Measurements from ENCODE around the gene SMIM9.
"Not testable (repeated sequence)": the region's sequence is repeated elsewhere in the genome, so short reads cannot be mapped to it uniquely, and the experiment has no call there.

Gene SMIM9

DNA sequence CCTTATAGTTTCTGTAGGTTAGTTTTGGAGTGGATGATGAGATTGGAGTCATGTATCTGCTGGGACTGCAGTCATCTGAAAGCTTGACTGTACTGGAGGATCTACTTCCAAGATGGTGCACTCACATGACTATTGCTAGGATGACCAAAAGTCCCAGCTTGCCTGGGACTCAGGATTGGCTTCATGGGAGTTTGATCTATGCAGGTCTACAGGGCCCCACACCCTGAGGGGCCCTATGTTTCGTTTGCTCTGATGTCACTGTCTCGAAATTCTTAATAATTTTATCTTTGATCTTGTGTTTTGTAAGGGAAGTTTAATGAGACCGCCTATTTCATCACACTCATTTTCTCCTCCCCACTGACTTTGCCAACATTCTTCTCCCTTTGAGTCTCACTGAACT lies at the start of gene SMIM9:
Gene SMIM9 (minus strand): TSS at position 101 of the 400 bp plus-strand sequence. CDS start 3,806 bp downstream, outside the sequence.
- DNase-seq, result no peak

DNA sequence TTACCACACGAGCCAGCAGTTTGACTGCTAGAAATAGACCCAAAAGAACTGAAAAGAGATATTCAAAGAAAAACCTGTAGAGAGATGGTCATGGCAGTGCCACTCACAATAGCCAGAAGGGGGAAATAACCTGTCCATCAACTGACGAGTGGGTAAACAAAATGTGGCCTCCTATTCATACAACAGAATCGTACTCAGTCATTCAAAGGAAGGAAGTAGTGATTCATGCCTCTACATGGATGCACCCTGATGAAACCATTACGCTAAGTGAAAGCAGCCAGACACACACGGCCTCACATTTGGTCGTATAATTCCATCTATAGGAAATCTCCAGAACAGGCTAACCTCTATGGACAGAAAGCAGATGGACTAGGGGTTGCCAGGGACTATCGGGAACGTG lies 49.6 kb upstream of the SMIM9 start:
- not testable (repeated sequence) for DNase-seq

DNA sequence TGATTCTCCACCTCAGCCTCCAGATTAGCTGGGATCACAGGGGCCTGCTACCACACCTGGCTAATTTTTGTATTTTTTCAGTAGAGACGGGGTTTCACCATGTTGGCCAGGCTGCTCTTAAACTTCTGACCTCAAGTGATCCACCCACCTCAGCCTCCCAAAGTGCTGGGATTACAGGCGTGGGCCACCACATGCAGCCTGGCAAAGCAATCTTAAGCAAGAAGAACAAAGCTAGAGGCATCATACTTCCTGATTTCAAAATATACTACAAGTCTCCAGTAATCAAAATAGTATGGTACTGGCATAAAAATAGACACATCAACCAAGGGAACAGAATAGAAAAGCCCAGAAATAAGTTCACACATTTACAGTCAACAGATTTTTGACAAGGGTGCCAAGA lies 38.9 kb upstream of the SMIM9 start:
- no peak for DNase-seq

DNA sequence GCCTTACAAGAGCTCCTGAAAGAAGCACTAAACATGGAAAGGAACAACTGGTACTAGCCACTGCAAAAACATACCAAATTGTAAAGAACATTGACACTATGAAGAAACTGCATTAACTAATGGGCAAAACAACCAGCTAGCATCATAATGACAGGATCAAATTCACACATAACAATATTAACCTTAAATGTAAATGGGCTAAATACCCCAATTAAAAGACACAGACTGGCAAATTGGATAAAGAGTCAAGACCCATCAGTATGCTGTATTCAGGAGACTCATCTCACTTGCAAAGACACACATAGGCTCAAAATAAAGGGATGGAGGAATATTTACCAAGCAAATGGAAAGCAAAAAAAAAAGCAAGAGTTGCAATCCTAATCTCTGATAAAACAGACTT lies 34.1 kb upstream of the SMIM9 start:
- not testable (repeated sequence) for DNase-seq

DNA sequence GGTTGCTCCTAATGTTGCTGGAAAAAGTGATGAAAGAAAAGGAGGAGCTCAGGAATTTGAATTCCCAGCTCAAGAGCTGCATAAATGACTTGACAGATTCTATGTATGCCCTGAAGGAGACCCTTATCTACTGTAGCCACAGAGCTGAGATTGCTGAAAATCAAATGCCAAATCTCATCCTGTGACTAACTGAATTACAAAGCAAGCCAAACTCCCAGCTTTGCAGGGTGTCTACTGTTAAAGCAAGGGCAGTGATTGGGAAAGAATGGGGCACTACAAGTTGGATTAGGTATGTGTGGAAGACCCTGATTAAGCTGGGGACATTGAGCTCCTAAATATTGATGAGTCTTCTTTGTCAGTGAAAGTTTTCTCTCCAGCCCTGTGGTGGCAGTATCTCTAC lies 20.8 kb upstream of the SMIM9 start:
- DNase-seq, result peak; percentile 4

DNA sequence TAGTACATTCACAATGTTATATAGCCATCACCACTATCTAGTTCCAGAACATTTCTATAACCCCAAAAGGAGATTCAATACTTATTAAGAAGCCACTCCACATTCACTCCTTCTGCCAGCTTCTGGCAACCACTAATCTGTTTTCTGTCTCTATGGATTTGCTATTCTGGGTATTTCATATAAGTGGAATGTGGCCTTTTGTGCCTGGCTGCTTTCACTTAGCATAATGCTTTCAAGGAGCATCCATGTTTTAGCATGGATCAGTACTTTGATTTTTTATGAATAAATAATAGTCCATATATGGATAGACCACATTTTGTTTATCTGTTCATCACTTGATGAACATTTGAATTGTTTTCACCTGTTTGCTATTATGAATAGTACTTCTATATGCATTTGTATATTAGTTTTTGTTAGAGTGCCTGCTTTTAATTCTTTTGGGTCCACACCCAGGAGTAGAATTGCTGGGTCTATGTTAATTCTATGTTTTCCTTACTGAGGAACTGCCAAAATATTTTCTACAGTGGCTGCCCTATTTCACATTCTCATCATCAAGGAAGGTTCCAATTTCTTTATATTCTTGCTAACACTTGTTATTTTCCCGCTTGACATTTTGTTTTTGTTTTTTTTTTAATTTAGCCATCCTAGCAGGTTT lies 16.6 kb upstream of the SMIM9 start:
- DNase-seq, result no peak

DNA sequence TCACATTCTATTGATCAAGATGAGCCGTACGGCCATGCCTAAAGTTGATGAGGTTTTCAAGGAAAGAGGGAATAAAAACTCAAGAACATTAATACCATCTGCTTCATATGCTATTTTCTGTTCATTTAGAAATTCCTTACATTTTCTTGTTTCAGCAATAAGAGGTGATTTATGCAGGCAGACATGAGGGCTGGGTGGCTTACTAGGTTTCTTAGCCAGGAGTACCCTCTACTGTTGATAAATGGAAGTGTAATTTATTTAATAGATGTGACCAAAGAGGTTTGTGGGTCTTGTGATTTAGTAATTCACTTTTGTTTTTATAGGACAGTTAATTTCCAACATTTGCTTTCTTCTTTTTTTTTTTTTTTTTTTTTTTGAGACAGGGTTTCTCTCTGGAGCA lies 6.4 kb upstream of the SMIM9 start:
- DNase-seq, result peak; percentile 78

DNA sequence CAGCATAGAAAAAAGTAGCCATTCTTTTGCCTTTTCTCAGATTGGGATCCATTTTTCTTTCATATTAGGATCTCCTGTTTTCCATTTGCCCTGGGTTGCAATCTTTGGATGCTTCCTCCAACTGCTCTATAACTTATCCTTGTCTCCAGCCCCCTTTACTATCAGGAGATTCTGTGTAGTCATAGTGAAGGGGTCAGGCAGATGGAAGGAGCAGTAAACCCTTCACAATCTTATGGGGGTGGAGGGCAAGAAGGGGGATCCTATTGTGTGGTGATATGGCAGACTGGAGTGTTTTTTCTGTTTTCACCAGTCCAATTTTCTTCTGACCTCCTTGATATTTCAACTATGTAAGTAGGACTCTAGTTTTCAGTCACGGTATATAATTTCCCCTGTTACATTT lies 1.7 kb upstream of the SMIM9 start:
- DNase-seq, result no peak

DNA sequence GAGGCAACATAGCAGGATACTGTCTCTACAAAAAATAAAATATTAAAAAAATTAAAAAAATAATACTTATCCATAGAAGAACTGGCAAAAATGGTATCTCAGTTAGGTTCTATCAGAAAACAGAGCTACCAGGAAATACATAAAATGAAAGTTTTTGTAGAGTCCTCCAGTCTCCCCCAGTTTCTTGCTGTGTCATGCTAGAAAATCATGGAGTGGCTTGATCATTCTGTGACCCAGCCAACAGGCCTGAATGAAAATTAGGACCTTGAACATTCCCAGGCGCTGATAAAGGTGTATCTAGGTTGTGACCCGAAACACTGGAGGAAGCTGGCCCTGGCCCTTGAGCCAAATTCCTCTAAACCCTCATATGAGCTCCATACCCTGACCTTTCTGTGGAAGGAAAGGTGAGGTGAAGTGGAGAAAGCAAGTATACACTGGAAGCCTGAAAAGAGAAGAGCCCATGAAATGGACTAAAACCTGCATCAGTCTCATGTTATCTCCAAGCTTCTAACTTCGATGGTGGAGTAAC lies 652 bp downstream of the SMIM9 start:
- DNase-seq, result peak; percentile 4

DNA sequence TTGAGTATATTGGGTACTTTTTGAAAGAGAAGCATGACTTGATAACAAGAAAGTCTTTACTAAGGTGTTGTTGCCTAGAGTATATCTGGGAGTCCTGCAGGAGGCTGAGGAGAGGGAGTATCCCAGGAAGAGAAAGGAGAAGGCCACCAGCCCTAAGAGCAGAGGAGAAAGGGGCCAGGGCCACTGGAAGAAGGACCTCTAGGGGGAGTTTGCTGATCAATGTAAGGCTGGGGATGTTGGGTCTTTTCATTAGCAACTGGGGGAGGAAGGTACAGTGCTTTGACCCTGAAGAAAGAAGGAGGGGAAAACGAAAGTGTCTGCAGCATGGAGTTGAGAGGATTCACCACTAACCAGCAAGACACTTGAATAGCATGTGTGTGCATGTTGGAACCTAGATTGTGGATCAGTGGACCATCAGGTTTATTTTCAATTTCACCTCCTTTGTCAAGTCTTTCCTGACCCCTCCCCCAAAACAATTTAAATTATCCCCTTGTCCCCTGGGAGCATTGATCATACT lies 4.5 kb downstream of the SMIM9 start:
- DNase-seq, result peak; percentile 76

DNA sequence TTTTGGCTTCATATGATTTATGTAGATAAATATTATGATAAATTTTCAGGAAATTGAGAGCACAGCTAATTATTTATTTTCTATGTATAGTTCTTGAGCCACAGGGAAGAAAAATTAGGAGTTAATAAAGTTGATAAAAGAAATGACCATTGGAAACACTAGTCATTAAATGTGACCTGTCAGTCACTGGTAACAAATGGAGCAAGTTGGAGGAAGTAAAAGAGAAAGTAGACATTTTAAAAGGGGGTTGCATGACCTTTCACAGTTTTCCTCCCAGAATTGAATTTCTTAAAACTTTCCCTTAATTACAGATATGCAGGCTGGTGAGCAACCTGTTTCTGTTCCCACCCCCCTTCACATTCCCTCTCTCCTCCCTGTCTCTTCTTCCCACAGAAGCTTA lies 5.3 kb downstream of the SMIM9 start:
- peak; percentile 37 for DNase-seq

DNA sequence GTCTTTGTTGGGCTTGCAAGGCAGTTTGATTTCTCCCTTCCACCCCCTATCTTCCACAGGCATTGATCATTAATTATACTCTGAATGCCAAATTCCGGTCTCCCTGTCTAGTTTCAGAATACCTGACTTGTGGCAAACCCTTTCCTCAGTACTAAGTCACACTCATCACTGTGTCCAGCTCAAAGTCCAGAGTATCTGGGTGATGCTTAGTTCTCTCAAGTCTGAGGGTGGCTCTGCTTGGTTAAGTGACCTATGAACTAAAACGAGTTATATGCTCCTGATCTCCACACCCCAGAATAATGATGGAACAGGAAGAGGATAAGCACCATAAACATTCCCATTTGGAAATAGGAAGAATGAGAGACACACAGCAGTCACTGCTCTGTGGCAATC lies 6.5 kb downstream of the SMIM9 start:
- peak; percentile 33 for DNase-seq

DNA sequence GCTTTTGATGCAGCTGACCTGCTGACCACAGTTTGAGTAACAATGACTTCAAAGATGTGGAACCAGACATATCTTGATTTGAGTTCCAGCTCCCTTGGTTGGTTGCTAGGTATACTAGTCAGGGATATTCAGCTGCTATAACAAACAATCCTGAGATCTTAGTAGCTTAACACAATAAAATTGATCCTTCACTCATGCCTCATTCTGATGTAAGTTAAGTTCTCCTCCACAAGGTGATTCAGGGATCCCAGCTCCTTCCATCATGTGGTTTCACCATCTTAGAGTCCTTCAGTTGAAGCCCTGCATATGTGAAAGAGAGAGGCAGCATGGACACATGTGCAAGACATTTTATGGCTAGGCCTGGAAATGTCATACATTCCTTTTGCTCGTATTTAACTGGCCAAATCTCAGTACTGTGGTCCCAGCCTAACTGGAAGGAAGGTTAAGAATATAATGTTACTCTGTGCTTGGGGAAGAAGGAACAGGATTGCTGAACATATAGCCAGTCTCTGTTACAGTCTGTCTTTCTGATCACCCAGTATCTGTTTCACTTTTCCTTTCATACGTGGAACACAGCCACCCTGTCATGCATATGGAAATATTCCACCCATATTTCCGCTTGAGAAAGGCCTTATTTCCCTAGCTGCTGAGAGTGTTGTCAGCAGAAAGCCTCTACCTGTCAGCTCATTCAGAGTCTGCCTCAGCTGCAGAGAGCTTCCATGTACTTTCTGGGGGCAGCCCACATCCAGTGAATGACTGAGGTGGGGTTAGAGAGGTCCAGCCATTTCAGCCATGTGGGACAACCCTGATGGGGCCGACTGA lies 7.1 kb downstream of the SMIM9 start:
- DNase-seq, result peak; percentile 51

DNA sequence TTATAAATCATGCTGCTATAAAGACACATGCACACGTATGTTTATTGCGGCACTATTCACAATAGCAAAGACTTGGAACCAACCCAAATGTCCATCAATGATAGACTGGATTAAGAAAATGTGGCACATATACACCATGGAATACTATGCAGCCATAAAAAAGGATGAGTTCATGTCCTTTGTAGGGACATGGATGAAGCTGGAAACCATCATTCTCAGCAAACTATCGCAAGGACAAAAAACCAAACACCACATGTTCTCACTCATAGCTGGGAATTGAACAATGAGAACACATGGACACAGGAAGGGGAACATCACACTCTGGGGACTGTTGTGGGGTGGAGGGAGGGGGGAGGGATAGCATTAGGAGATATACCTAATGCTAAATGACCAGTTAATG lies 8.9 kb downstream of the SMIM9 start:
- DNase-seq, result not testable (repeated sequence)

DNA sequence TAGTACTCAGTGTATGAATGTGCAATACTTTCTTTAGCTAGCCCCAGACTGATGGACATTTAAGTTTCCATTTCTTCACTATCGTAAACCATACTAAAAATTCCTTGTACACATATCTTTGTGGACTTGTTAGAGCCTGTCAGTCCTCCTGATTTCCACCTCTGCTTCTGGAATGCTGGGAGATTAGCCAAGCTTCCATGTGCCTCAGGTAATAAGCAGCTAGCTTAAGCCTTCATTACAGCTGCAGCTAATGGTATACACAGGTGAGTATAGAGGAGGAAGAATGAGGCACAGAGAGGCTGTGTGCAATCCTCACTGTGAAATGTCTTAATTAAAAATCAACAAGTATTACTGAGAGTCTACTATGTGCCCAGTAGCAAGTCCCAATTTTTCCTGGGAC lies 9.8 kb downstream of the SMIM9 start:
- no peak for DNase-seq

DNA sequence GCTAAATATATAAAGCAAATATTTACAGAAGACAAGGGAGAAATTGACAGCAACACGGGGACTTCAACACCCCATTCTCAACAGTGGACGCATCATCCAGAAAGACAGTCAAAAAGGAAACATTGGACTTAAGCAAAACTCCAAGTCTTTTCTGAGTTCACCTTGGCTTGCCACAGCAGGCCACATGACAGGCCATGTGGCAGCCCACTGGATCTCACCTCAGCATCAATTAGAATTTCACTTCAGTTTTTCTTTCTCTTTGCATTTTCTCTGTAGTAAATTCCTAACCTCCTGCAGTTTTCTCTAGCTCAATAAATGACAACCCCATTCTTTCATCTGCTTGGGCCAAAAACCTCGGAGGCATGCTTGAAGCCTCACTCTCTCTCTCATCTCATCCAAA lies 12.4 kb downstream of the SMIM9 start:
- DNase-seq, result no peak

DNA sequence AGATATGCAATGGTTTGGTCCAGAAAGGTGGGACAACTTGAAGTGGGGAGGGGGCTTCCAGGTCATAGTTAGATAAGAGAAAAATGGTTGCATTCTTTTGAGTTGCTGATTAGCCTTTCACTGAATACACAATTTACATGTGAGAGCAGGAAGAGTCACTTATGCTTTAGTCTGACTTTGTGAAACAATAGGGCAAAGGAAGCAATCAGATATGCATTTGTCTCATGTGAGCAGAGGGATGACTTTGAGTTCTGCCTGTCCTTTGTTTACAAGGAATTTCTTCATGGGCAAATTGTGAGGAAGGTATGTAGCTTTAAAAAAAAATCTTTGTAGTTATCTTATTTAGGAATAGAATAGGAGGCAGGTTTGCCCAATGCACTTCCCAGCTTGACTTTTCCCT lies 12.9 kb downstream of the SMIM9 start:
- peak; percentile 17 for DNase-seq

DNA sequence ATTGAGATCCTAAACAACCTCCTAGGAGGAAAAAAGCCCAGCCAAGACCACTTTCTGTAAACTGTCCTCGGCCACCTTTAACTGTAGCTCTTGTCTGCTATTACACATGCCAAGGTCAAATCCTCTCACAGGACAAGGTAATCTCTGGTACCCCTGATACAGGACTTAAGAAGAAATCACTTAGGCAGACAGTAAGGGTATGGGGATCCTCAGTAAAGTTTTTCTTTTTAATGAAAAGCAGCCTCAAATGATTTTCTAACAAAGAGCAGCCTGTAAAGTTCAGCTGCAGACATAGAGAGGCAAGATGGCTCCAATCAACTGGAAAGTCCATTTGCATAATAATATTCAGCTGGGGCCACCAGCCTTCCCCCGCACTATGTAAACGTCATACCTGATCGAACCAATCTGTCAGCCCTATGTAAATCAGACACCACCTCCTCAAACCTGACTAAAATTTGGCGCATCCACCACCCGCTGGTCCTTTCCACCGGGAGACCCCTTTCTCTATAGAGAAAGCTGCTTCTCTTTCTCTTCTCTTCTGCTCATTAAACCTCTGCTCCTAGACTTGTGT lies 14.6 kb downstream of the SMIM9 start:
- DNase-seq, result no peak

DNA sequence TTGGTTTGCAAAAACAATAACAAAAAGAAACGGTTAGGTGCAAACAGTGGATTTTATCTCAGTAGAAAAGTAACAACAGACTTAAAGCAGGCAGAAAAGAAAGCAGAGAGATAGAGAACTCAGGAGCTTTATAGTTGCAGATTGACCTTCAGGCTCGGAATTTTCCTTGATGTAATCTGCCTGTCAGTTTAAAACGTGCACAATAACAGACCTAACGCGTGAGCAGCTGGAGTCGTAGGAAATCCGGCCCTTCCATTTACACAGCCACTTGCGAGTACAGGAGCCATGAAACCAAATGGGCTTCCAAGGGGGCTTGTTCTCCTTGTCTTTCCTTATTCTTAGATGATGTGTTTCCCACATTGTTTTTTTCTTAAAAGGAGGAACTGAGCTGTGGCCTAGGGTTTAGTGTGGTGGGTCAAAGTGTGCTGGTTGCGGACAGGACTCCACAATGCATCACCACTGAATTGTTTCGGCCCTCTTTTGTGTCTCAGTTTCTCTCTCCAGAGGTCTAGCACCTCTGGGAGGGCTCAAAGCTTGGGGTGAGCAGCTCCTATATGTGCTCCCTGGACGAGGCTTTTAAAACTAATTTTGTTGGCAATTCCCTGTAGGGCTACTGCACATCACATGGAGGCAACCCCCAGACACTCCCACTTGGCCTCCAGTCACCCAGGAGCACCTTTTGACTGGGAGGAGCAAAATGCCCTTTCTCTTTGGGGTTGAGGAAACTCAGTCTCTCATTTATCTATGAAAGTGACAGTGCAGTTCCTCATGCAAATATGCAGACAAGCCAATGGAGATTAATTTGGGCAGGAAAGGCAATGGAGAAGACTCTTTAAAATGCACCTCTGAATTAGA lies 15.3 kb downstream of the SMIM9 start:
- DNase-seq, result peak; percentile 58

DNA sequence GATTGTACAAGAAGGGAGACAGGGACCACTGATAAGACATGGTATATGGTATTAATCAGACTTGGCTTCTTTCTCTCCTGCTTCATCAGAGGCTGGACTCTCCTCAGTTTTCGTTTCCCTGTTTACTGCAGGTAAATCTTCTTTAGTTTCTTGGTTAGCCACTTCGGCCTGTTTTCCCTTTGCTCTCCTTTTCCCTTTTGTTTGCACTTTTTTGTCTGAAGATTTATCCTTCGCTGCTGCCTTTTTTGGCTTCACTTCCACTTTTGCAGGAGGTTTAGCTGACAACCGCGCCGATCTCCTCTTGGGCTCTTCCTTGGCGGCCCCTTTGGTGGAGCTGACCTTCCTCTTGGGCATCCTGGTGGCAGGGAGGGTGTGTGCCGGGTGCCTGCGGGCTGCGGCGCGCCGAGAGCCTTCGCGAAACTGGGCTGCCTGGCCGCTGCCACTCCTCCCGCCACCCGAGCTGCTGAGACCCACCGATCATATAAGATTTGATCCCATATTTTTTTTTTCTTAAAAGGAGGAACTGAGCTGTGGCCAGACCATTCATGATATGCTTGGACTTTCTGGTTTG lies 17.3 kb downstream of the SMIM9 start:
- DNase-seq, result not testable (repeated sequence)

DNA sequence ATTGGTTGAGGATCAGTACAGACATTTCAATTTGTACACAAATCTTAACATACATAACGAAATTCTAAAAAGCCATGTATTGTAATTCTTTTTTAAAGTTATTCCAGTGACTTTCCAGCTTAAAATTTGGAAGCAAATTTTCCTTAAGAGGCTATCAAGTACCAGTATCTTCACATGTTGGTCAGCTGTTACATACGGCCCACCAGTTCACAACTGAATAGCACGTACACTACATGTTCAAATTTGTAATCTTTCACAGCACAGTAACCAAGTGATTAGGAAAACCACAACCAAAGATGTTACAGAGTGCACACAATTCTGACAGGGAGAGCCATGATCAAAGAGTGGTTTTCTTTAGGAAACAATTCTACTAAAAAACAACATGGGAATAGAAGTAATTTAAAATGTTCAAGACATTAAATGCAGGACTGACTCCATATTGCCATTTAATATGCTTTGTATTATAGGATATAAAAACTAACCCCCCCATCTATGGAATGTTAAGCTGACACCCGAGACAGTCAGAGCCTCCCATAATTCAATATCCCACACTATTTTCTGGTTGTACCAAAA lies 18.1 kb downstream of the SMIM9 start:
- DNase-seq, result peak; percentile 64

DNA sequence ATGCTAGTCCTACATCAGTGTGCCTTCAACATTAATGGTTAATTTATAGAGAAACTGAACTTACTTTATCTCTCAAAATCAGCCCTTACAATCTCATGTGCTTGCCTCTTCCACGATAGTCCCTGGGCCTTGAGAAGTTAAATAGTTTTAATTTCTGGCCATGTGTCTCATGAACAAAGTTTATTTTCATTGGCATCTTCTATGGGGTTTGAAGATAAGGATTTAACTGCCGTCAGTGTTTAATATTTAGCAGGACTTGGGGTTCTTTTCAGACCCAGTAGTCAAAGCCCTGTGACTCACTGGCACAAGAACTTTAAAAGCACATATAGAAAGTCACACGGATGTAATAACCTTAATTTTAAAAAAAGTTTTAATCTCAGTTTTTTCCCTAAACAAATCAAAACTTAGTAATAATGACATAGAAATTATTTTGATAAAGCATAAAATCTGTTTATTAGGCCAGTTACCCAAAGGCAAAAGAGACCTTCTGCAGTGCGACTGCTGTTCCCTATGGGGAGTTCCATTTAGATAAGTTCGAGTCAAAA lies 19.1 kb downstream of the SMIM9 start:
- peak; percentile 75 for DNase-seq
